ENCODE results near the gene CACNA1C. TPM values are rescaled to one million over a fixed set of nuclear protein-coding genes. Genes with fewer than 3 reads are reported as not detected.

CACNA1C gene
- polyA plus RNA-seq, 1 of the 3 experiments (the other 2 are of a cell fraction) = 1.5 TPM

DNA sequence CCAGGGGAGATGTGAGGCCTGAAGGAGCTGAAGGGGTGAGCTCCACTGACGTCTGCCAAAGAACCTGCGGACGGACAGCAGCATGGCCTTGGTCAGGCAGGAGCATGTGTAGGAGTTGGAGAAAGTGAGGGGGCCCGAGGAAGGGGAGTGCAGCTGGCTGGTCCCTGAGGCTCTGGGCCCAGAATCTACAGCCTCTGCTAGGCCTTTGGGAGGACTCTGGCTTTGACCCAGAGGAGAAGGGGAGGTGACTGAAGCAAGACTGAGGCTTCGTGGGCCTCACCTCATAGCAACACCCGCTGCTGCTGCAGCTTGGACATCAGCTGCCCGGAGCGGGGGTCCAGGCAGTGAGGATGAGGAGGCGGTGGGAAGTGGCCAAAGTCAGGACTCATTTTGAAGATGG, 525.4 kb downstream of the CACNA1C start:
- H3K27me3 ChIP-seq (ENCODE audit: insufficient read depth) = no peaks in the 10 kb centered on the region
- no peaks in the 10 kb centered on the region for H3K36me3 ChIP-seq (replicated peaks in 1 of 2; ENCODE audit: control insufficient read depth in 1 of 2, insufficient read depth in 2 of 2, low read length in 1 of 2)
- no peaks in the 10 kb centered on the region for H3K79me2 ChIP-seq (ENCODE audit: insufficient read depth)
- H3K9ac ChIP-seq = no peak overlapping the region
- H3K4me1 ChIP-seq (ENCODE audit: control insufficient read depth in 1 of 2, insufficient read depth in 2 of 2, low read depth in 1 of 2, low read length in 1 of 2) = peaks cover 0 to 4% of the 10 kb centered on the region in 2 experiments; a peak in 1 of 4 replicates
- no peak overlapping the region for H3K27ac ChIP-seq (ENCODE audit: low read depth in 2 of 2, low read length in 1 of 2)
- H3K9me2 ChIP-seq = no peaks in the 10 kb centered on the region
- ChIA-PET POLR2A (no interaction called here), CTCF (no interaction called here)
- H3K4me3 ChIP-seq (ENCODE audit: low read depth in 2 of 2, low read length in 1 of 2) = no peak overlapping the region
- TF ChIP-seq FOXJ3 (CRISPR knock-in tag; IDR thresholded peaks at IDR 0.05) = no peak
- no peak for TF ChIP-seq YY1 (IDR thresholded peaks at IDR 0.05; ENCODE audit: low read depth)
- TF ChIP-seq, protein P1, sequence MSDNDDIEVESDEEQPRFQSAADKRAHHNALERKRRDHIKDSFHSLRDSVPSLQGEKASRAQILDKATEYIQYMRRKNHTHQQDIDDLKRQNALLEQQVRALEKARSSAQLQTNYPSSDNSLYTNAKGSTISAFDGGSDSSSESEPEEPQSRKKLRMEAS (IDR thresholded peaks at IDR 0.05; ENCODE audit: low read depth) = no peak
- TF ChIP-seq GATA2 (CRISPR knock-in tag; IDR thresholded peaks at IDR 0.05) = no peak
- TF ChIP-seq, protein P2, sequence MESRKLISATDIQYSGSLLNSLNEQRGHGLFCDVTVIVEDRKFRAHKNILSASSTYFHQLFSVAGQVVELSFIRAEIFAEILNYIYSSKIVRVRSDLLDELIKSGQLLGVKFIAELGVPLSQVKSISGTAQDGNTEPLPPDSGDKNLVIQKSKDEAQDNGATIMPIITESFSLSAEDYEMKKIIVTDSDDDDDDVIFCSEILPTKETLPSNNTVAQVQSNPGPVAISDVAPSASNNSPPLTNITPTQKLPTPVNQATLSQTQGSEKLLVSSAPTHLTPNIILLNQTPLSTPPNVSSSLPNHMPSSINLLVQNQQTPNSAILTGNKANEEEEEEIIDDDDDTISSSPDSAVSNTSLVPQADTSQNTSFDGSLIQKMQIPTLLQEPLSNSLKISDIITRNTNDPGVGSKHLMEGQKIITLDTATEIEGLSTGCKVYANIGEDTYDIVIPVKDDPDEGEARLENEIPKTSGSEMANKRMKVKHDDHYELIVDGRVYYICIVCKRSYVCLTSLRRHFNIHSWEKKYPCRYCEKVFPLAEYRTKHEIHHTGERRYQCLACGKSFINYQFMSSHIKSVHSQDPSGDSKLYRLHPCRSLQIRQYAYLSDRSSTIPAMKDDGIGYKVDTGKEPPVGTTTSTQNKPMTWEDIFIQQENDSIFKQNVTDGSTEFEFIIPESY (IDR thresholded peaks at IDR 0.05; ENCODE audit: borderline replicate concordance, low read depth) = no peak
- no peak for TF ChIP-seq JUND (IDR thresholded peaks at IDR 0.05)
- TF ChIP-seq TAF1 (IDR thresholded peaks at IDR 0.05; ENCODE audit: borderline replicate concordance, low read depth, low read length) = no peak
- TF ChIP-seq TEAD4 (IDR thresholded peaks at IDR 0.05; ENCODE audit: borderline replicate concordance, insufficient read depth) = no peak
- TF ChIP-seq, protein P3, sequence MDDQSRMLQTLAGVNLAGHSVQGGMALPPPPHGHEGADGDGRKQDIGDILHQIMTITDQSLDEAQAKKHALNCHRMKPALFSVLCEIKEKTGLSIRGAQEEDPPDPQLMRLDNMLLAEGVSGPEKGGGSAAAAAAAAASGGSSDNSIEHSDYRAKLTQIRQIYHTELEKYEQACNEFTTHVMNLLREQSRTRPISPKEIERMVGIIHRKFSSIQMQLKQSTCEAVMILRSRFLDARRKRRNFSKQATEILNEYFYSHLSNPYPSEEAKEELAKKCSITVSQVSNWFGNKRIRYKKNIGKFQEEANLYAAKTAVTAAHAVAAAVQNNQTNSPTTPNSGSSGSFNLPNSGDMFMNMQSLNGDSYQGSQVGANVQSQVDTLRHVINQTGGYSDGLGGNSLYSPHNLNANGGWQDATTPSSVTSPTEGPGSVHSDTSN (IDR thresholded peaks at IDR 0.05) = no peak
- TF ChIP-seq NFIC (IDR thresholded peaks at IDR 0.05; ENCODE audit: borderline replicate concordance) = no peak
- TF ChIP-seq, protein P4, sequence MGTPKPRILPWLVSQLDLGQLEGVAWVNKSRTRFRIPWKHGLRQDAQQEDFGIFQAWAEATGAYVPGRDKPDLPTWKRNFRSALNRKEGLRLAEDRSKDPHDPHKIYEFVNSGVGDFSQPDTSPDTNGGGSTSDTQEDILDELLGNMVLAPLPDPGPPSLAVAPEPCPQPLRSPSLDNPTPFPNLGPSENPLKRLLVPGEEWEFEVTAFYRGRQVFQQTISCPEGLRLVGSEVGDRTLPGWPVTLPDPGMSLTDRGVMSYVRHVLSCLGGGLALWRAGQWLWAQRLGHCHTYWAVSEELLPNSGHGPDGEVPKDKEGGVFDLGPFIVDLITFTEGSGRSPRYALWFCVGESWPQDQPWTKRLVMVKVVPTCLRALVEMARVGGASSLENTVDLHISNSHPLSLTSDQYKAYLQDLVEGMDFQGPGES (IDR thresholded peaks at IDR 0.05; ENCODE audit: low read depth, low read length) = no peak
- no peak for TF ChIP-seq RAD21 (IDR thresholded peaks at IDR 0.05; ENCODE audit: low read length)
- TF ChIP-seq CHD2 (IDR thresholded peaks at IDR 0.05; ENCODE audit: low read length, partially characterized antibody) = no peak
- no peak for TF ChIP-seq SMC3 (IDR thresholded peaks at IDR 0.05; ENCODE audit: low read depth, low read length)
- TF ChIP-seq RXRA (IDR thresholded peaks at IDR 0.05; ENCODE audit: borderline replicate concordance, low read depth) = no peak
- TF ChIP-seq, protein P5, sequence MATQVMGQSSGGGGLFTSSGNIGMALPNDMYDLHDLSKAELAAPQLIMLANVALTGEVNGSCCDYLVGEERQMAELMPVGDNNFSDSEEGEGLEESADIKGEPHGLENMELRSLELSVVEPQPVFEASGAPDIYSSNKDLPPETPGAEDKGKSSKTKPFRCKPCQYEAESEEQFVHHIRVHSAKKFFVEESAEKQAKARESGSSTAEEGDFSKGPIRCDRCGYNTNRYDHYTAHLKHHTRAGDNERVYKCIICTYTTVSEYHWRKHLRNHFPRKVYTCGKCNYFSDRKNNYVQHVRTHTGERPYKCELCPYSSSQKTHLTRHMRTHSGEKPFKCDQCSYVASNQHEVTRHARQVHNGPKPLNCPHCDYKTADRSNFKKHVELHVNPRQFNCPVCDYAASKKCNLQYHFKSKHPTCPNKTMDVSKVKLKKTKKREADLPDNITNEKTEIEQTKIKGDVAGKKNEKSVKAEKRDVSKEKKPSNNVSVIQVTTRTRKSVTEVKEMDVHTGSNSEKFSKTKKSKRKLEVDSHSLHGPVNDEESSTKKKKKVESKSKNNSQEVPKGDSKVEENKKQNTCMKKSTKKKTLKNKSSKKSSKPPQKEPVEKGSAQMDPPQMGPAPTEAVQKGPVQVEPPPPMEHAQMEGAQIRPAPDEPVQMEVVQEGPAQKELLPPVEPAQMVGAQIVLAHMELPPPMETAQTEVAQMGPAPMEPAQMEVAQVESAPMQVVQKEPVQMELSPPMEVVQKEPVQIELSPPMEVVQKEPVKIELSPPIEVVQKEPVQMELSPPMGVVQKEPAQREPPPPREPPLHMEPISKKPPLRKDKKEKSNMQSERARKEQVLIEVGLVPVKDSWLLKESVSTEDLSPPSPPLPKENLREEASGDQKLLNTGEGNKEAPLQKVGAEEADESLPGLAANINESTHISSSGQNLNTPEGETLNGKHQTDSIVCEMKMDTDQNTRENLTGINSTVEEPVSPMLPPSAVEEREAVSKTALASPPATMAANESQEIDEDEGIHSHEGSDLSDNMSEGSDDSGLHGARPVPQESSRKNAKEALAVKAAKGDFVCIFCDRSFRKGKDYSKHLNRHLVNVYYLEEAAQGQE (IDR thresholded peaks at IDR 0.05; ENCODE audit: low read depth, low read length) = no peak
- TF ChIP-seq EP300 (IDR thresholded peaks at IDR 0.05; ENCODE audit: borderline replicate concordance in 1 of 2, low read depth in 1 of 2, low read length in 1 of 2) = no peak
- no peaks in the 10 kb centered on the region for H3F3A ChIP-seq (replicated peaks; ENCODE audit: insufficient read depth)
- WGBS (ENCODE audit: low lambda C conversion rate) = 58% methylated on average over 8 of the region's 9 CpGs
- H4K20me1 ChIP-seq (ENCODE audit: insufficient read depth) = no peaks in the 10 kb centered on the region
- no peak for DNase-seq
- no peak overlapping the region for H2AFZ ChIP-seq (ENCODE audit: low read depth)
- H3K9me3 ChIP-seq = no peaks in the 10 kb centered on the region
- H3K4me2 ChIP-seq = no peak overlapping the region
